ENCODE data around the gene HES5. TPM values are rescaled to one million over a fixed set of nuclear protein-coding genes. Genes with fewer than 3 reads are reported as not detected.

HES5 gene
- polyA plus RNA-seq, 3 donors: not detected

- 88% methylated on average over 27 of the region's 36 CpGs for WGBS (ENCODE audit: insufficient coverage)
- Mint-ChIP-seq H3K4me3 (no peak overlapping the region), H3K27ac (no peak overlapping the region), H3K36me3 (no peaks in the 10 kb centered on the region), H3K4me1 (peaks cover 8% of the 10 kb centered on the region), H3K9me3 (no peaks in the 10 kb centered on the region), H3K27me3 (ENCODE audit: low read depth in 3 of 3) (peaks cover 0 to 5% (median 4%) of the 10 kb centered on the region in 3 donors)
- DNase-seq: no peak
- peaks cover 21% of the 10 kb centered on the region for H4K20me1 ChIP-seq (ENCODE audit: insufficient read depth, low read length)
- no peaks in the 10 kb centered on the region for H3K9me3 ChIP-seq (replicated peaks in 1 of 2; ENCODE audit: control insufficient read depth in 1 of 2, insufficient read depth in 1 of 2, low read length in 2 of 2)
- H3K9ac ChIP-seq (ENCODE audit: insufficient read depth, low read length, poor library complexity, severe bottlenecking): no peak overlapping the region
- intact Hi-C loops (cut with micrococcal nuclease): no loop called here
- no peak overlapping the region for H3K27ac ChIP-seq (ENCODE audit: low read depth in 1 of 2, low read length in 2 of 2)
- H3K36me3 ChIP-seq (replicated peaks in 1 of 2; ENCODE audit: control insufficient read depth in 1 of 2, insufficient read depth in 2 of 2, low read length in 2 of 2): peaks cover 8 to 9% of the 10 kb centered on the region in 2 donors
- no peak overlapping the region for H3K4me3 ChIP-seq (replicated peaks in 1 of 3; ENCODE audit: low read depth in 2 of 3, low read length in 3 of 3)
- TF ChIP-seq CTCF (IDR thresholded peaks at IDR 0.05): no peak
- no peaks in the 10 kb centered on the region for H3K79me2 ChIP-seq (ENCODE audit: insufficient read depth, low read length)
- no peaks in the 10 kb centered on the region for H3K27me3 ChIP-seq (ENCODE audit: control insufficient read depth in 2 of 2, insufficient read depth in 2 of 2, low read length in 2 of 2)
- H3K4me1 ChIP-seq (ENCODE audit: control insufficient read depth in 1 of 2, insufficient read depth in 2 of 2, low read length in 2 of 2): peaks cover 10 to 11% of the 10 kb centered on the region in 2 donors
- no peak overlapping the region for H2AFZ ChIP-seq (ENCODE audit: insufficient read depth, low read depth, low read length, poor library complexity, severe bottlenecking)
- no peak overlapping the region for H3K4me2 ChIP-seq (replicated peaks; ENCODE audit: extremely low read depth, low read length, poor library complexity, severe bottlenecking)
These were observed 27.2 kb downstream of the HES5 start for GRCh38 chr1:2502661-2503553.

- Histone ChIP-seq H3K36me3 (replicated peaks in 1 of 2; ENCODE audit: control insufficient read depth in 1 of 2, insufficient read depth in 2 of 2, low read length in 2 of 2) (peaks cover 1 to 2% of the 10 kb centered on the region in 2 donors), H3K4me3 (replicated peaks in 1 of 3; ENCODE audit: low read depth in 2 of 3, low read length in 3 of 3) (no peak overlapping the region), H3K27ac (ENCODE audit: low read depth in 1 of 2, low read length in 2 of 2) (no peak overlapping the region), H2AFZ (ENCODE audit: insufficient read depth, low read depth, low read length, poor library complexity, severe bottlenecking) (no peak overlapping the region), H4K20me1 (ENCODE audit: insufficient read depth, low read length) (peaks cover 14% of the 10 kb centered on the region), H3K4me2 (replicated peaks; ENCODE audit: extremely low read depth, low read length, poor library complexity, severe bottlenecking) (no peak overlapping the region), H3K9ac (ENCODE audit: insufficient read depth, low read length, poor library complexity, severe bottlenecking) (no peak overlapping the region), H3K4me1 (ENCODE audit: control insufficient read depth in 1 of 2, insufficient read depth in 2 of 2, low read length in 2 of 2) (peaks cover 10 to 11% of the 10 kb centered on the region in 2 donors), H3K9me3 (replicated peaks in 1 of 2; ENCODE audit: control insufficient read depth in 1 of 2, insufficient read depth in 1 of 2, low read length in 2 of 2) (no peaks in the 10 kb centered on the region), H3K27me3 (ENCODE audit: control insufficient read depth in 2 of 2, insufficient read depth in 2 of 2, low read length in 2 of 2) (no peaks in the 10 kb centered on the region), H3K79me2 (ENCODE audit: insufficient read depth, low read length) (no peaks in the 10 kb centered on the region)
- DNase-seq: no peak
- TF ChIP-seq CTCF (IDR thresholded peaks at IDR 0.05): no peak
- Mint-ChIP-seq H3K36me3 (no peaks in the 10 kb centered on the region), H3K27me3 (ENCODE audit: low read depth in 3 of 3) (peaks cover 0 to 5% (median 4%) of the 10 kb centered on the region in 3 donors), H3K9me3 (no peaks in the 10 kb centered on the region), H3K4me3 (no peak overlapping the region), H3K27ac (no peak overlapping the region), H3K4me1 (peaks cover 8% of the 10 kb centered on the region)
- intact Hi-C loops (cut with micrococcal nuclease): no loop called here
- WGBS (ENCODE audit: insufficient coverage): 92% methylated on average over 32 of the region's 34 CpGs
These were observed 27.9 kb downstream of the HES5 start for GRCh38 chr1:2502210-2502609.
